Astrocyte (in vitro differentiated cells and primary cell): ENCODE results near the gene HGS.

Source experiments
- EZH2 ChIP-seq: IDR thresholded peaks from 2 replicates; pipeline ENCODE4 v1.6.1; 2012; ENCODE audit warnings: mild to moderate bottlenecking, low read length, inconsistent platforms; ENCODE audit not compliant: insufficient read depth
- TF ChIP-seq, protein P1 (sequence below): IDR thresholded peaks from 2 replicates; pipeline ENCODE4 v1.5.1; 2011; ENCODE audit warnings: low read depth, mild to moderate bottlenecking, inconsistent platforms, low read length, moderate library complexity; ENCODE audit not compliant: insufficient read depth

DNA sequence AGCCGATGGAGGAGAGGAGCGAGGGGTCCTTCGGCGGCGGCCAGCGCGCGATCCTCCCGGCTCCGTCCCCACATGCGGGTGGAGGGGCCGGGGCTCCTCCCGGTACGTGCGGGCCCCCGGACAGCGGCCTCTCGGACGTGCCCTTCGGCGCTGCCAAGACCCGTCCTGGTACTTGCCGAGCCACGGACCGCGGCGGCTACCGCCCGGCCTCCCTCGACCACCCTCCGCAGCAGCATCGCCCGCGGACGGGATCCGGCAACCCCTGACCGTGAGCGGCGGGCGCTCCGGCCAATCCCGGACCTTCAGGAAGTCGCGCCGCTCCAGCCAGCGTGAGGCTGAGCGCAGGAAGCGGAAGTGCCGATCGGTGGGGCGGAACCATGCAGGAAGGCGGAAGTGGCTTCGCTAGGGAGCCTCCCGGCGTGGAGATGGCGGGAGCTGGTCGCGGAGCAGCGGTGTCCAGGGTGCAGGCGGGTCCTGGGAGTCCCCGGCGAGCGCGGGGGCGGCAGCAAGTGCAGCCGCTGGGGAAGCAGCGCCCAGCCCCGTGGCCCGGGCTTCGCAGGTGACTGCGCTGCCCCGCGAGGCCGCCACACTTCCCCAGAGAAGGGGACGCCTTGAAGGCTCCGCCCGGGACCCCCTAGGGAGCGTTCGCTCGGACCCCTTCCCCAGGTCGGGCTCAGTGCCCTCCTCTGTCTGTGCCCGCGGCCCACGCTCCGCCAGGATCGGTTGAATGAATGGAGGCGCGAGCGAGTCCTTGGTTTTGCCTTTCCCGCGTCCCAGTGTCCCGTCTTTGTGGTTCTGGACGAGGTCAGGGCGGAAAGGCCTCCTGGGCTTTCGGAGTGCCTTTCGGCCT is 17.2 kb upstream of the HGS start, which contains the start of the genes CCDC137 and OXLD1:
- TF ChIP-seq, protein P1, sequence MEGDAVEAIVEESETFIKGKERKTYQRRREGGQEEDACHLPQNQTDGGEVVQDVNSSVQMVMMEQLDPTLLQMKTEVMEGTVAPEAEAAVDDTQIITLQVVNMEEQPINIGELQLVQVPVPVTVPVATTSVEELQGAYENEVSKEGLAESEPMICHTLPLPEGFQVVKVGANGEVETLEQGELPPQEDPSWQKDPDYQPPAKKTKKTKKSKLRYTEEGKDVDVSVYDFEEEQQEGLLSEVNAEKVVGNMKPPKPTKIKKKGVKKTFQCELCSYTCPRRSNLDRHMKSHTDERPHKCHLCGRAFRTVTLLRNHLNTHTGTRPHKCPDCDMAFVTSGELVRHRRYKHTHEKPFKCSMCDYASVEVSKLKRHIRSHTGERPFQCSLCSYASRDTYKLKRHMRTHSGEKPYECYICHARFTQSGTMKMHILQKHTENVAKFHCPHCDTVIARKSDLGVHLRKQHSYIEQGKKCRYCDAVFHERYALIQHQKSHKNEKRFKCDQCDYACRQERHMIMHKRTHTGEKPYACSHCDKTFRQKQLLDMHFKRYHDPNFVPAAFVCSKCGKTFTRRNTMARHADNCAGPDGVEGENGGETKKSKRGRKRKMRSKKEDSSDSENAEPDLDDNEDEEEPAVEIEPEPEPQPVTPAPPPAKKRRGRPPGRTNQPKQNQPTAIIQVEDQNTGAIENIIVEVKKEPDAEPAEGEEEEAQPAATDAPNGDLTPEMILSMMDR: no peak
- no peak for TF ChIP-seq EZH2
